PFSK-1 (cell line): ENCODE data around the gene PRDM2.

Experiments
- FOXP2 ChIP-seq: optimal IDR thresholded peaks from 2 replicates; pipeline ENCODE3; 2011; ENCODE audit warnings: borderline replicate concordance, control low read depth, inconsistent platforms; ENCODE audit not compliant: insufficient read depth; ENCODE audit errors: extremely low read length, extremely low read depth
- POLR2AphosphoS5 ChIP-seq: IDR thresholded peaks from 2 replicates; pipeline ENCODE4 v1.6.1; 2012; ENCODE audit warnings: low read depth, mild to moderate bottlenecking, control low read depth, low read length, moderate library complexity
- REST ChIP-seq, 2 experiments: IDR thresholded peaks; 2 replicates each; pipeline versions ENCODE4 v1.6.1 to v1.8.0; 2011 to 2012; ENCODE audit warnings: low read depth in 2 of 2, low read length in 2 of 2, control low read depth in 1 of 2, inconsistent platforms in 1 of 2, mild to moderate bottlenecking in 1 of 2, moderate library complexity in 1 of 2; ENCODE audit not compliant: insufficient read depth in 1 of 2
- SIN3A ChIP-seq: IDR thresholded peaks from 2 replicates; pipeline ENCODE4 v1.6.1; 2012; ENCODE audit warnings: mild to moderate bottlenecking, low read length, moderate library complexity, borderline replicate concordance; ENCODE audit not compliant: insufficient read depth
- TAF1 ChIP-seq: IDR thresholded peaks from 2 replicates; pipeline ENCODE4 v1.6.1; 2012; ENCODE audit warnings: low read length, control low read depth, borderline replicate concordance; ENCODE audit not compliant: insufficient read depth

GRCh38 chr1:13756557-13757315 lies 56.7 kb downstream of the PRDM2 start:
- TF ChIP-seq REST (IDR thresholded peaks at IDR 0.05; ENCODE audit: insufficient read depth in 1 of 2, low read depth in 2 of 2, low read length in 2 of 2), result no peak
- no peak for TF ChIP-seq POLR2AphosphoS5
- TF ChIP-seq TAF1, result no peak
- no peak for TF ChIP-seq SIN3A
- TF ChIP-seq FOXP2, result no peak
